ENCODE measurements around the gene ATP6V0C.

GRCh38 chr16:2466667-2467527 is 46.9 kb upstream of the ATP6V0C start:
- TF ChIP-seq CTCF (IDR thresholded peaks at IDR 0.05; ENCODE audit: low read depth, low read length, poor library complexity, severe bottlenecking): no peak
- TF ChIP-seq EZH2phosphoT487 (IDR thresholded peaks at IDR 0.05; ENCODE audit: borderline replicate concordance, low read length): no peak

Measured in DOHH2 (cell line).